ENCODE data around the gene NUFIP2.
"Not testable (repeated sequence)": the region's sequence is repeated elsewhere in the genome, so short reads cannot be mapped to it uniquely, and the experiment has no call there.

NUFIP2 gene, protein sequence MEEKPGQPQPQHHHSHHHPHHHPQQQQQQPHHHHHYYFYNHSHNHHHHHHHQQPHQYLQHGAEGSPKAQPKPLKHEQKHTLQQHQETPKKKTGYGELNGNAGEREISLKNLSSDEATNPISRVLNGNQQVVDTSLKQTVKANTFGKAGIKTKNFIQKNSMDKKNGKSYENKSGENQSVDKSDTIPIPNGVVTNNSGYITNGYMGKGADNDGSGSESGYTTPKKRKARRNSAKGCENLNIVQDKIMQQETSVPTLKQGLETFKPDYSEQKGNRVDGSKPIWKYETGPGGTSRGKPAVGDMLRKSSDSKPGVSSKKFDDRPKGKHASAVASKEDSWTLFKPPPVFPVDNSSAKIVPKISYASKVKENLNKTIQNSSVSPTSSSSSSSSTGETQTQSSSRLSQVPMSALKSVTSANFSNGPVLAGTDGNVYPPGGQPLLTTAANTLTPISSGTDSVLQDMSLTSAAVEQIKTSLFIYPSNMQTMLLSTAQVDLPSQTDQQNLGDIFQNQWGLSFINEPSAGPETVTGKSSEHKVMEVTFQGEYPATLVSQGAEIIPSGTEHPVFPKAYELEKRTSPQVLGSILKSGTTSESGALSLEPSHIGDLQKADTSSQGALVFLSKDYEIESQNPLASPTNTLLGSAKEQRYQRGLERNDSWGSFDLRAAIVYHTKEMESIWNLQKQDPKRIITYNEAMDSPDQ

GRCh38 chr17:29293890-29294579 is at the start of gene NUFIP2:
TSS of gene NUFIP2 (minus strand) at chr17:29294148. CDS start at chr17:29294059, 89 bp downstream.
- DNase-seq (ENCODE audit: low read depth in 3 of 3, low spot score in 1 of 3) = peak; percentile 93 to 97 (median 95)

GRCh38 chr17:29342158-29342765 is 48.3 kb upstream of the NUFIP2 start:
- no peak for DNase-seq (ENCODE audit: low read depth in 3 of 3, low spot score in 1 of 3)

DNA sequence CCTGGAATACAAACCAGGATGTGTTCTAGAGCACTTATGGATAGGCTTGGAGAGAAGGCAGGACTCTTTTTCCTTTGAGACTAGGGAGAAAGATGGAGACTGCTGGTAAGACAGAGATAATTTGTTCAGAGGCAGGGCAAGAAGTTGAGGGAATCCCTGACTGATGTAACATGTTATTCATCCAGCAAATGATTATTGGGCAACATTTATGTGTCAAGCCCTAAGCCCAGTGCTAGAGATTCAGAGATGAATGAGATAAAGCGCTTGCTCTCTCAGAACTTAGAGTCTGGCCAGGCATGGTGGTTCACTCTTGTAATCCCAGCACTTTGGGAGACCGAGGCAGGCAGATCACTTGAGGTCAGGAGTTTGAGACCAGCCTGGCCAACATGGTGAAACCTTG is 47.8 kb upstream of the NUFIP2 start:
- DNase-seq (ENCODE audit: low read depth in 3 of 3, low spot score in 1 of 3) = no peak

GRCh38 chr17:29339016-29339415 is 45.1 kb upstream of the NUFIP2 start:
- not testable (repeated sequence) for DNase-seq (ENCODE audit: low read depth in 3 of 3, low spot score in 1 of 3)

GRCh38 chr17:29331708-29332085 is 37.7 kb upstream of the NUFIP2 start:
- DNase-seq (ENCODE audit: low read depth in 3 of 3, low spot score in 1 of 3) = no peak

DNA sequence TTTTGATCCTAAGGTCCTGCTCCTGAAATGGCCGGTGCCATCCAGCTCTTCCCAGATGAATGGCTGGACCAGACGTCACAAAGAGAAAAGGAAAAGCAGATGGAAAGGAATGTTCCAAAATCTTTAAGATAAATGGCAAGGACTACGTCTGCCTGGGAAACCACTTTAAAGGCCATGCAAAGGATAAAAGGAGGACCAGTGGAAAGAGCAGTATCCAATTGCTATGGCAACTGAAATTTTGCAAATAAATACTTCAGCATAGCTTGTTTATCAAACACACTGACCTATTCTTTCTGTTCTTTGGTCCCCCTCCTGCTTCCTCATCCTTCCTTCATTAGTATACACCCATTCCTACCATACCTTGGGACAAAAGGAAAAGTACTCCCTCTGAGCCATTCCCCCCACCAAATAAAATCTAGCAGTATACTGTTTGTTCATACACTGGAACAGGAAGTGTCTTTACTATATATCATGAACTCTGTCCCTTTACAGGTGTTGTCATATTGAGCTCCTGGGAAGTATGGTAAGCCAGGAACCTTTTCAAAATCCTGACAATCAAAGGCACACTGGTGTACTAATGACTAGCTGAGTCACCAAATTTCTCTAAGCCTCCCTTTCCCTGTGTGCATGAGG is 37.2 kb upstream of the NUFIP2 start:
- DNase-seq (ENCODE audit: low read depth in 3 of 3, low spot score in 1 of 3) = no peak

DNA sequence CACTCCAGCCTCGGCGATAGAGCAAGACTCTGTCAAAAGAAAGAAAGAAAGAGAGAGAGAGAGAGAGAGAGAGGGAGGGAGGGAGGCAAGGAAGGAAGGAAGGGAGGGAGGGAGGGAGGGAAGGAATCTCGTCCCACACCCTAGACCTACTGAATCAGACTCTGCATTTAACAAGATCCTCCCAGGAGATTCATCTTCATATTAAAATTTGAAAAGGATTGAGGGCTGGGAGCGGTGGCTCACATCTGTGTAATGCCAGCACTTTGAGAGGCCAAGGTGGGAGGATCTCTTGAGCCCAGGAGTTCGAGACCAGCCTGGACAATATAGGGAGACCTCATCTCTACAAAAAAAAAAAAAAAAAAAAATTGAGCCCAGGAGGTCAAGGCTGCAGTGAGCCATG is 33.5 kb upstream of the NUFIP2 start:
- DNase-seq (ENCODE audit: low read depth in 3 of 3, low spot score in 1 of 3) = no peak

DNA sequence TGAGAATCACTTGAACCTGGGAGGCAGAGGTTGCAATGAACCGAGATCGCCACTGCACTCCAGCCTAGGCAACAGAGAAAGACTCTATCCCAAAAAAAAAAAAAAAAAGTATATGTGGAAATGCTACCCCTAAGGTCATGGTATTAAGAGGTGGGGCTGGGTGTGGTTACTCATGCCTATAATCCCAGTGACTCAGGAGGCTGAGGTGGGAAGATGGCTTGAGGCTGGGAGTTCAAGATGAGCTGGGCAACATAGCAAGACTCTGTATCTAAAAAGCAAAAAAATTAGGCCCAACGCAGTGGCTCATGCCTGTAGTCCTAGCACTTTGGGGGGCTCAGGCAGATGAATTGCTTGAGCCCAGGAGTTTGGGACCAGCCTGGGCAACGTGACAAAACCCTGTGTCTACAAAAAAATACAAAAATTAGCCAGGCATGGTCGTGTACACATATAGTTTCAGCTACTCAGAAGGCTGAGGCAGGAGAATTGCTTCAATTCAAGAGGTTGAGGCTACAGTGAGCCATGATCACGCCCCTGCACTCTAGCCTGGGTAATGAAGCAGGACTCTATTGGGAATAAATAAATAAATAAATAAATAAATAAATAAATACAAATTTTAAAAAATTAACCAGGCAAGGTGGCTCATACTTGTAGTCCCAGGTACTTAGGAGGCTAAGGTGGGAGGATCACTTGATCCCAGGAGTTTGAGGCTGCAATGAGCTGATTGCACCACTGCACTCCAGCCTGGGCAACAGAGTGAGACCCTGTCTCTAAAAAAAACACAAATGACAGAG is 32.3 kb upstream of the NUFIP2 start:
- no peak for DNase-seq (ENCODE audit: low read depth in 3 of 3, low spot score in 1 of 3)

GRCh38 chr17:29322363-29322762 is 28.4 kb upstream of the NUFIP2 start:
- DNase-seq (ENCODE audit: low read depth in 3 of 3, low spot score in 1 of 3) = no peak

DNA sequence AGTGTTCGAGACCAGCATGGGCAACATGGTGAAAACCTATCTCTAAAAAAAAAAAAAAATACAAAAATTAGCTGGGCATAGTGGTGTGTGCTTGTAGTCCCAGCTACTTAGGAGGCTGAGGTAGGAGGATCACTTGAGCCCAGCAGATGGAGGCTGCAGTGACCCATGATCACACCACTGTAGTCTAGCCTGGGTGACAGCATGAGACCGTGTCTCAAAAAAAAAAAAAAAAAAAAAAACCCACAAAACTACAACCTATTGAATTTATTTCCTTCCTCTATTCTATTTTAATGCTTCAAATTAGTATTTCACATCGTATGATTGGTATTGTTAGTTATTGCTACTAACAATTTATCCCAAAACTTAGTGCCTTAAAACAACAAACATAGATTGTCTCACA is 9.4 kb upstream of the NUFIP2 start:
- DNase-seq (ENCODE audit: low read depth in 3 of 3, low spot score in 1 of 3) = no peak

GRCh38 chr17:29299031-29299430 is 5.1 kb upstream of the NUFIP2 start:
- DNase-seq (ENCODE audit: low read depth in 3 of 3, low spot score in 1 of 3) = no peak

DNA sequence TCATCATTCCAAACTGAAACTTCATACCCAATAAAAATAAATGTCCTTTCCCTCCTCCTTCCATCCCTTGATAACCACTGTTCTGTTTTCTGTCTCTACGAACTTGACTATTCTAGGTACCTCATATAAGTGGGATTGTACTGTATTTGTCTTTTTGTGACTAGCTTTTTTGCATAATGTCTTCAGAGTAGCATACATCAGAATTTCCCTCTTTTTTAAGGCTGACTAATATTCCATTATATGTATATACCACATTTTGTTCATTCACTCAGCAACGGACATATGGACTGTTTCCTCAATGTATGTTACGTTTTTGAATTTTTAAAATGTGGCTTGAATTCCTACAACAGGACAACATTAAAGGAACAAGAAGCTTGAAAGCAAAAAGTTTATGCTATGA is 1.5 kb upstream of the NUFIP2 start:
- DNase-seq (ENCODE audit: low read depth in 3 of 3, low spot score in 1 of 3) = no peak

GRCh38 chr17:29294580-29294900 is 592 bp upstream of the NUFIP2 start:
- no peak for DNase-seq (ENCODE audit: low read depth in 3 of 3, low spot score in 1 of 3)

DNA sequence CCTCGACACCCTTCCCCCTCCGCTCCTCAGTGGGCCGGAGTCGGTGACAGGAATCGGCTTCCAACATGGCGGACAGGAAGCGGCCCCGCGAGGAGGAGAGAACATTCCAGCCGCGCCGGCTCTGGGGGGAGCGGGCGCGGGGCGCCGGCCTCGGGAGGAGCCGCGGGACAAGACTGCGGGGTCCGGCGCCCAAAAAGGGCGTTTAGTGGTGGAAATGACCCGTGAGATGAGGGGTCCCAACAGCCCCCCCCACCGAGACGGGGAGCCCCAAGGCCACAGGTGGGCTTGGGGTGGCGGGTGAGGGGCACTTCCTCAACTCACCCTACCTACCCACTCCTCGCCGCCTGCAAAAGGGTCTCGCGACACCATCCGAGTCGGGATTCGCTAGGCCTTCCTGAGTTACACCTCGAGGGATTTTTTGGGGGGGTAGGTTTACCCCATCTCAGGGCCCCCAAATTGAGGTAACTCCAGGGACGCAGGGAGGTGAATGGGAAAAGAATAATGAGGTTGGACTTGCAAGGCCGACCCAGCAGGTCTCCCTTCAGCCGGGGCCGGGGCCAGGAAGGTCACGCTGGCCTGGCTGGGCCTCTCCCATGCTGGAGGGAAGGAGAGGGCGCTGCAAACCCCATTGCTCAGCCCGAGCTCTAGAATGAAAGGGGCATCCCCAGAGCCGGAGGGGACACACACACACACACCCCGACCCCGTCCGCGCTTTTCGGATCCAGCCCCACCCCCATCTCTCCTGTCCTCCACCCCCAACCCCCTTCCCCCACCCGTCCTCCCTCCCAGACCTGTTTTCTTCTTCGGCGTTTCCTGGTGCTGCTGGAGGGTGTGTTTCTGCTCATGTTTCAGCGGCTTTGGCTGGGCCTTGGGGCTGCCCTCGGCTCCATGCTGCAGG is 707 bp downstream of the NUFIP2 start:
- peak; percentile 11 to 40 (median 12) for DNase-seq (ENCODE audit: low read depth in 3 of 3, low spot score in 1 of 3)

- DNase-seq (ENCODE audit: low read depth in 3 of 3, low spot score in 1 of 3) = peak; percentile 2 to 38 (median 10)
These were observed 1.6 kb downstream of the NUFIP2 start for GRCh38 chr17:29292071-29292991.

DNA sequence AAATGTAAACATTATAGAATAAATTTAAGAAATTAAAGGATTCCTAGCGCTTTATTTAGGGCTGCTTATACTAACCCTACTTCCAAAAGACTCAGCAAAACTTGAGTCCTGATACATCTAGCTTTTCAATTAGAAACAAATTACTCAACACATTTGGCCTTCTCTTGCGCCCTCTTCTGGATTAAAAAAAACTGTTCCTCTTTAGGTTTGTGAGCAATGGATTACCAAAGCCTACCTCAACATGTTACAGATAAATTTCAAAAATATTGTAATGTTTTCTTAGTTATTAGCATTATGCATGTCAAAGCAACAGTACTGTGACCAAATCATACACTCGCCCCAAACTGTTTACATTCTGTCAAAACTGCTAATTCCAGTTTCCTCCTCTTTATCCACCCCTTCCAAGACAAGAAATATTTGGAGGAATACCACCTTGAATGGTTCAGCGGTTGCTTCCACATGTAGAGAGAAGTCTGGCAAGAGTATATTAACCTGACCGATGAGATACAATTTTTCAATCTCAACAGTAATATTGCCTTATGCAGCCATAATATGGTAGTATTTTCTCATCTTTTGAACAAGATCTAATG is 2.7 kb downstream of the NUFIP2 start:
- DNase-seq (ENCODE audit: low read depth in 3 of 3, low spot score in 1 of 3) = no peak

GRCh38 chr17:29289852-29290251 is 4.1 kb downstream of the NUFIP2 start:
- DNase-seq (ENCODE audit: low read depth in 3 of 3, low spot score in 1 of 3) = no peak

DNA sequence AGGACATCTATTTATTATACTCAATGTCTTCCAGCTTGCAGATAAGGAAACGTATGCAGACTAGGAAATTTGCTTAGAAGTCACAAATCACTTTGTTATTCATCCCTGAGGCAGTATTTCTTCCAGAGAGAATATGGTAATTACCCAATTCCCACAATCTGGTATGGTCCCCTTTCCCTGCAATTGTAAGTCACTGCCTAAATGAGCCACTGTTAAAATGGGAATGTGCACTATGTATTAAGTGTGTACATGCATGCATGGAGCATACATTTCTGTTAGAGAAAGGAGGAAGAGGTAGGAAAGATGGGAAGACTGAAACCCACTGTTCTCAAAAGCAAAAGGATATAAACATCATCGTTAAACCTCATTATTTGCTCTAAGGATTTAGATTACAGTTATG is 10.0 kb downstream of the NUFIP2 start:
- no peak for DNase-seq (ENCODE audit: low read depth in 3 of 3, low spot score in 1 of 3)

All from stimulated activated CD4-positive, alpha-beta T cell treated with anti-CD3 and anti-CD28 coated beads, TNF-alpha, amount 100 ng/mL, for 1 hour (primary cell).